Small intestine (tissue), 7 donors: Measurements from ENCODE around the gene VSIG1. TPM values are rescaled to one million over a fixed set of nuclear protein-coding genes. Genes with fewer than 3 reads are reported as not detected.
A peak's percentile ranks its signal among the peaks of the same experiment; 100 is the strongest.

Source experiments
- DNase-seq, 2 donors: peaks; one replicate each; pipeline versions ENCODE4 v3.0.0 to v3.0.0-alpha.2; 2013
- FAIRE-seq: peaks from 2 replicates; lab custom pipeline; 2012; peaks lifted over from hg19 to GRCh38; lab: Jason Lieb, UNC
- H3K27ac ChIP-seq, 3 donors: one replicate each; pipeline ENCODE4 v1.5.1; 2013; ENCODE audit warnings: low read length in 2 of 3, mild to moderate bottlenecking in 2 of 3, control low read depth in 1 of 3, inconsistent platforms in 1 of 3, low read depth in 1 of 3, moderate library complexity in 1 of 3
- H3K27me3 ChIP-seq, 3 donors: one replicate each; pipeline ENCODE4 v1.6.1; 2013; ENCODE audit warnings: low read length in 3 of 3, inconsistent platforms in 1 of 3; ENCODE audit not compliant: control insufficient read depth in 3 of 3, insufficient read depth in 3 of 3
- H3K36me3 ChIP-seq, 3 donors: one replicate each; pipeline ENCODE4 v1.6.1; 2013; ENCODE audit warnings: low read length in 3 of 3, inconsistent platforms in 1 of 3, low read depth in 1 of 3, mild to moderate bottlenecking in 1 of 3, moderate library complexity in 1 of 3; ENCODE audit not compliant: control insufficient read depth in 3 of 3, insufficient read depth in 2 of 3
- H3K4me1 ChIP-seq, 3 donors: one replicate each; pipeline ENCODE4 v1.6.1; 2013; ENCODE audit warnings: low read length in 2 of 3, inconsistent platforms in 1 of 3, low read depth in 1 of 3, mild to moderate bottlenecking in 1 of 3, moderate library complexity in 1 of 3; ENCODE audit not compliant: control insufficient read depth in 3 of 3, insufficient read depth in 2 of 3
- H3K4me3 ChIP-seq, 3 donors: one replicate each; pipeline ENCODE4 v1.5.1; 2013; ENCODE audit warnings: low read length in 3 of 3, control low read depth in 1 of 3, inconsistent platforms in 1 of 3, low read depth in 1 of 3, mild to moderate bottlenecking in 1 of 3, moderate library complexity in 1 of 3
- H3K9me3 ChIP-seq, 2 donors: one replicate each; pipeline ENCODE4 v1.6.1; 2013; ENCODE audit warnings: low read depth in 1 of 2, low read length in 1 of 2; ENCODE audit not compliant: control insufficient read depth in 2 of 2, insufficient read depth in 1 of 2
- WGBS, 3 donors: extraction: QIAGEN DNeasy Blood & Tissue Kit; methylation state at CpG; one replicate each; pipeline ENCODE4 v1.1.7; 2013; 5-methylcytosine and 5-hydroxymethylcytosine counted together
- polyA plus RNA-seq, 4 donors: library from polyadenylated mRNA; stranded (reverse) in 3 of 4; unstranded in 1 of 4; fragments of 200-250 nt in 3 of 4; fragments of 120-200 nt in 1 of 4; gene quantifications; one replicate each; pipeline versions ENCODE4 v1.2.1 to v1.2.3, GENCODE V29; 2013
- donor health status: healthy with polysubstance abuse.
- donor health status: control.
- donor health status: control.
- donor health status: Bipolar disorder and iron deficiency.
- donor health status: healthy.

The VSIG1 gene
- polyA plus RNA-seq, 4 donors = 0.16 to 0.45 (median 0.43) TPM; not detected in 1

DNA sequence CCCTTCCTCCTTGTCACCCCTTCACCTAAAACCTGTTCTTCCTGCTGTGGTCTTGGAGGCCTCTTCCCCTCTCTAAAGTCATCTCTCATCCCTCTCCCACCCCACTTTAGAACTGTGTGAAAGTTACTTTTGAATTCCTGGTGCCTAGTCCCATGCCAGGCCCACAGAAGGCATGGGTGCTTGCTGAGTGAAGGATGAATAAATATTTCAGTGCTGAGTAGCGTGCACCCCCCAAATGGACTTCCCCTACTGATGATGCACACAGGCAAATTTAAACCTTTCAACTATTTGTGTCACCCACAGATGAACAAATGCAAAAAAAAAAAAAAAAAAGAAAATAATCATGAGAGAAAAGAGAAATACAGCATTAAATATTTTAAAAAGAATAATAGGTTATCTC, 26.7 kb downstream of the VSIG1 start:
- WGBS, 3 donors = 64 to 100% (median 93%) methylated on average over 1 of the region's 1 CpG
- Histone ChIP-seq H3K4me1 (no peaks in the 10 kb centered on the region), H3K4me3 (no peak overlapping the region)

DNA sequence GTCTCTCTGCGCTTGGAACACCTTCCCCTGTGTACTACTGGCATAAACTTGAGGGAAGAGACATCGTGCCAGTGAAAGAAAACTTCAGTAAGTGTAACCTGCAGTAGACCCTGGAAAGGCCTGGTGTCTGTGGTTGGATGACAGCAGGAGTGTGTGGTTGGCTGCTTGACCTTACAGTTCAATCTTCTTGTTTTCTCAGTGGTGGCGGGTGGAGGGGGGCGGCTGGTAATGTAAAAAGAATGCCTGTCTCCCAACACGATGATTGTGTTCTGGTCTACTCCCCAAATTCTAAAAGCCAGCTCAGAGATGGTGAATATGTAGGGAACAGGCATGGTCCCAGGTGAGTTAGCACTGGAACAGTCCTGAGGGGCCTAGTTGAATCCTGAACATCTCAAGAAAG, 27.9 kb downstream of the VSIG1 start:
- FAIRE-seq (no peak), DNase-seq (no peak)
- Histone ChIP-seq H3K9me3 (no peaks in the 10 kb centered on the region), H3K36me3 (no peaks in the 10 kb centered on the region), H3K27ac (no peak overlapping the region), H3K4me3 (no peak overlapping the region), H3K27me3 (no peaks in the 10 kb centered on the region), H3K4me1 (no peaks in the 10 kb centered on the region)
- WGBS, 3 donors = 83 to 88% (median 83%) methylated on average over 5 of the region's 5 CpGs

More for the DNA sequence above, 26.7 kb downstream of the VSIG1 start:
- DNase-seq (no peak), FAIRE-seq (no peak)
- Histone ChIP-seq H3K9me3 (no peaks in the 10 kb centered on the region), H3K27ac (no peak overlapping the region), H3K36me3 (no peaks in the 10 kb centered on the region), H3K27me3 (no peaks in the 10 kb centered on the region)

DNA sequence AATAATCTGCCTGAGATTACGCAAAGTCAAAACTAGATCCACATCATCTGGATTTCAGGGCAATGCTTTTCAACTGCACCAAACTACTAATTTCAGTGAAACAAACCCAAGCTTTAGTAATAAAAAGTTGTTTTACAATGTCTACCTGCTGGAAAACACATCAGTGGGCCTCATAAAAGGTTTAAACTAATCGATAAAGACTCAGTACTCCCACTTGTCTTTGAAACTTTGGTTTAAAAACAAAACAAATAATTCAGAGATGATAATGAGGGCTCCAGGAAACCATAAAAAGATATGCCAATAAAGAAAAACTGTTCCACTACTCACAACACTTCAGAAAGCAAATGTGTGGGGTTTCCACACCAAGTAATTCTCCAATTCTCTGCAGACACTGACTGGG, 36.2 kb downstream of the VSIG1 start:
- no peak for DNase-seq
- Histone ChIP-seq H3K9me3 (no peaks in the 10 kb centered on the region), H3K4me1 (no peaks in the 10 kb centered on the region), H3K4me3 (no peak overlapping the region), H3K36me3 (no peaks in the 10 kb centered on the region), H3K27ac (no peak overlapping the region), H3K27me3 (no peaks in the 10 kb centered on the region)
- WGBS, 3 donors = 68 to 80% (median 79%) methylated on average over 2 of the region's 2 CpGs
- no peak for FAIRE-seq

DNA sequence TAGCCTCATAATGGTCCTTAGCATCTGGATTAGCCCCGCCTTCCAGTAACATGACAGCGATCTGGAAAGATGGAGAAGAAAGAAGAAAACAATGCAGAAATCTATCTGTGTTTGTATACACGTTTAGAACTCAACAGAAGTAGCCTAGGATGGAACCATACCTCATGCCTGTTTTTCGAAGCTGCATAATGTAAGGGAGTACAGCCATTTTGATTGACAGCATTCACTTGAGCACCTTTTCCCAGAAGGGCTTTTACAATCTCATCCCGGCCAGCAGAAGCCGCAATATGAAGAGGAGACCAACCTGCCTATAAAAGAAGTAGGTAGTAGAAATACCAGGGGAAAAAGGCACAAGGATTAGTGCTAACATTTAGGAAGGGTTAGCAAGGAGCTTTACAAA, 42.9 kb downstream of the VSIG1 start:
- FAIRE-seq (no peak), DNase-seq (no peak)
- H3K9me3 ChIP-seq = no peaks in the 10 kb centered on the region
- WGBS, 3 donors = 82 to 95% (median 90%) methylated on average over 6 of the region's 6 CpGs
- no peak overlapping the region for H3K4me3 ChIP-seq
- no peak overlapping the region for H3K27ac ChIP-seq
- peaks cover 0 to 6% (median 0%) of the 10 kb centered on the region in 3 donors for H3K36me3 ChIP-seq
- H3K27me3 ChIP-seq = no peaks in the 10 kb centered on the region
- H3K4me1 ChIP-seq = no peaks in the 10 kb centered on the region

DNA sequence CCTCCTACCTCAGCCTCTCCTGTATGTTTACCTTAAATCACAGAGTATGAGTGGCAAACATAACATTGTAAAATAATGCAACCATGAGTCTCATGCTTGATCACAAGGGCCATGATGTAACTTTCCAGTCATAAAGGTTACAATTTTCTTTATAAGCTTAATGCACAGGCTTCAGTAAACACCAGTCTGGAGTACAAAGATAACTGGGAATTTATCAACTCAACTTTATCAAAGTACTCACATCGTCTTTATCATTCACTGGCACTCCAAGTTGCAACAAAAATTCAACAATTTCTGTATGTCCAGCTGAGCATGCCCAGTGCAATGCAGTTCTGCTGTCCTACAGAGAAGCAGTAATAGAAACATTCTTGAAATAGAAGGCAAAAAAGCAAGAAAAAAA, 43.6 kb downstream of the VSIG1 start:
- Histone ChIP-seq H3K4me1 (no peaks in the 10 kb centered on the region), H3K36me3 (peaks cover 0 to 6% (median 0%) of the 10 kb centered on the region in 3 donors), H3K4me3 (no peak overlapping the region), H3K27me3 (no peaks in the 10 kb centered on the region), H3K9me3 (no peaks in the 10 kb centered on the region), H3K27ac (no peak overlapping the region)
- FAIRE-seq = no peak
- peak; percentile 47 to 81 for DNase-seq
- WGBS, 3 donors = 11 to 43% (median 18%) methylated on average over 1 of the region's 1 CpG

DNA sequence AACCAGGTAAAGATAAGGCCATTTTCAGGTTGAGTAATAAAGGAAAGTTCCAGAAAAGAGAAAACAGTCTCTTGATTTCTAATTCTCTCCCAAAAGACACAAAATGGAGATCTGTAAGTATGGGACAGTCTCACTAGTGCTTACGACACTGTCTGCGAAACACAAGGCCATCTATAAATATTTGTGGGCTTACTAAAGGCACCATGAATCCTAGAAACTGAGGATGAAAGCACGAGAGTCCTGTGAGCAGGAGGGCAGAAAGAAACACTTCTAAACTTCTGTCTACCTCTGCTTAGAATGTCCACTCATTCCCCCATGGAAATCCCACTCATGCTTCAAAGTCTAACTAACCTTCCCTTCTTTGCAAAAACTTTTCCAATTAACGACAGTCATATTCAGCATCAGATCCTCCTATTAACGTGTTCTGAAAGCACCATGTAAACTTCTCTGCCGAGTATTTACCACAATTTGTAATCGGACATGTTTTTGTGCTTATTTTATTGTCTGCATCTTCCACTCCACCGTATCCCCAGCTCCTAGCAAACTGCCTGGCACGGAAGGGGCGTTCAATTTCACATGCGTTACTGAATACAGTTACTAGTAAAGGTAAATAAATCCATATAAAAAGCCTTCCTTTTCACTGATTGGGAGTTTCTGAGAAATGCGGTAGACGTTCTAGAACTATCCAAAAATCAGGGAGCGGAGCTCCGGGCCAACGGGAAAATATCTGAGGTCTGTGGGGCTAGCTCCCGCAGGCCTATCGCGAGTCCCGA, 45.8 kb downstream of the VSIG1 start:
- peak overlapping the region; percentile 52 to 98 (median 96) for H3K27ac ChIP-seq
- H3K9me3 ChIP-seq = no peaks in the 10 kb centered on the region
- H3K27me3 ChIP-seq = no peaks in the 10 kb centered on the region
- peak; percentile 3 to 45 for DNase-seq
- peak overlapping the region; percentile 48 to 80 (median 50) for H3K4me3 ChIP-seq
- FAIRE-seq = no peak
- no peaks in the 10 kb centered on the region for H3K4me1 ChIP-seq
- H3K36me3 ChIP-seq = peaks cover 0 to 6% (median 0%) of the 10 kb centered on the region in 3 donors
- 1 to 32% (median 8%) methylated on average over 16 to 20 of the region's 20 CpGs for WGBS, 3 donors

DNA sequence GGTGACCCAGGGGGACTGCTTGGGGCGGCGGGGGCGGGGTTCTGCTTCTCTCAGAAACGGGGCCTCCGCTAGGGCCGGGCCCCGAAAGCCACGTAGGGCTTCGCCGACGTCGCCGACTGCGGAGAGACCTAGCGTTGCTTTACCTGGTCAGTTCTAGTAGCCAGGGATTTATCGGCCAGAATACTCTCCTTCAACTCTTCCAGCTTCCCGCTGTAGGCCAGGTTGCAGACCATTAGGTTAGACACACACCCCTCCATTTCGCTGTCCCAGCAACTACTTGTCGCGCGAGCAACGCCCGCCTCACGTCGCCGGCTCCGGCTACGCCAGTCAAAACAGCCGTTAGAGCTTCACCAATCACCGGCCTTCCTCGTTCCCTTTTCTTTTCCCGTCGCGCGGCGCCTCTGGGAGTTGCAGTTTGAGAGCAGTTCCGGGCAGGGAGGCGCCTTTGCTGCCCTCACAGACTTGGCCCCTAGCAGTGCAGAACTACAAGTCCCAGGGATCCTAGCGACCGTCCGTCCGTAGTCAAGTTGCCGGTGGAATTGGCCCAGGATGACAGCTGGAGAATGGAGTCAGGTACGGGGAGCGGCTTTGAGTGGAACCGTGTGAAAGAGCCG, 46.5 kb downstream of the VSIG1 start, which contains the start of the genes ATG4A and PSMD10:
Gene ATG4A, plus strand, starts transcription at position 515 of the 614 bp plus-strand sequence. Its CDS starts 49 bp downstream, at position 564.
Gene PSMD10, minus strand, starts transcription at position 279 of the 614 bp plus-strand sequence. Its CDS starts 22 bp downstream, at position 257.
- DNase-seq (peak; percentile 95 to 96), FAIRE-seq (peak; percentile 62)
- WGBS, 3 donors = 1 to 43% (median 5%) methylated on average over 39 to 47 of the region's 47 CpGs
- peaks cover 0 to 6% (median 0%) of the 10 kb centered on the region in 3 donors for H3K36me3 ChIP-seq
- peak within 1 kb of the TSS; percentile 50 to 80 (median 51) for H3K4me3 ChIP-seq
- H3K27ac ChIP-seq = peak within 1 kb of the TSS; percentile 52 to 98 (median 96)
- no peaks in the 10 kb centered on the region for H3K4me1 ChIP-seq
- no peaks in the 10 kb centered on the region for H3K9me3 ChIP-seq
- H3K27me3 ChIP-seq = no peaks in the 10 kb centered on the region

DNA sequence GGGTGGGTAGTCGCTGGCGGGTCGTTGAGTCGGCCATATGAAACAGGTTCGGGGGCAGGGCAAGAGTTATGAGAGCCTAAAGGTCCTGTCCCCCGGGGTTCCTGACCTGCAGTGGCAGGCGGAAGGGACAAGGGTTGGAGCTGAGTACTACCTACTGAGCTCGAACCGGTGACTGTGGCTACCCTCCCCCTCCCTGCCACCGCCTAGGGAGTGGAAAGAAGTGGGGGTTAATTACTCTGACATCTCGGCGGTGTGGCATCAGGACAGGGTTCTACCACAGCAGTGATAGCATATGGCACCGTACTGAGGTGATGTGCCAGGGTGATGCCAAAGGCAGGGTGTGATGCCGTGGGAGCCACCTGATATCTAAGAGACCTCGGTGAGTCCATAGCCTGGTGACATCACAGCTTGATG, 47.0 kb downstream of the VSIG1 start:
- DNase-seq (no peak), FAIRE-seq (no peak)
- peak overlapping the region; percentile 47 to 89 (median 68) for H3K27ac ChIP-seq
- H3K4me1 ChIP-seq = no peaks in the 10 kb centered on the region
- WGBS, 3 donors = 1 to 30% (median 8%) methylated on average over 11 to 15 of the region's 15 CpGs
- no peaks in the 10 kb centered on the region for H3K27me3 ChIP-seq
- H3K4me3 ChIP-seq = peak overlapping the region; percentile 45 to 80 (median 51)
- peaks cover 0 to 4% (median 0%) of the 10 kb centered on the region in 3 donors for H3K36me3 ChIP-seq
- no peaks in the 10 kb centered on the region for H3K9me3 ChIP-seq
